GM12891 (cell line): Measurements from ENCODE around the gene RAP1B.

Experiments used
- PAX5 ChIP-seq: IDR thresholded peaks from 2 replicates; pipeline ENCODE4 v1.6.1; 2011; ENCODE audit warnings: low read length, moderate library complexity, mild to moderate bottlenecking; ENCODE audit not compliant: insufficient read depth, severe bottlenecking
- POLR2A ChIP-seq: IDR thresholded peaks from 2 replicates; pipeline ENCODE4 v1.6.1; 2011; ENCODE audit warnings: low read depth, low read length, control low read depth
- POLR2AphosphoS5 ChIP-seq: IDR thresholded peaks from 2 replicates; pipeline ENCODE4 v1.6.1; 2011; ENCODE audit warnings: low read depth, low read length, control low read depth
- POU2F2 ChIP-seq: IDR thresholded peaks from 2 replicates; pipeline ENCODE4 v1.6.1; 2011; ENCODE audit warnings: low read depth, mild to moderate bottlenecking, control low read depth, low read length, moderate library complexity
- SPI1 ChIP-seq: IDR thresholded peaks from 2 replicates; pipeline ENCODE4 v1.6.1; 2011; ENCODE audit warnings: low read depth, low read length, control low read depth
- TAF1 ChIP-seq: IDR thresholded peaks from 2 replicates; pipeline ENCODE4 v1.6.1; 2011; ENCODE audit warnings: low read depth, low read length, control low read depth

DNA sequence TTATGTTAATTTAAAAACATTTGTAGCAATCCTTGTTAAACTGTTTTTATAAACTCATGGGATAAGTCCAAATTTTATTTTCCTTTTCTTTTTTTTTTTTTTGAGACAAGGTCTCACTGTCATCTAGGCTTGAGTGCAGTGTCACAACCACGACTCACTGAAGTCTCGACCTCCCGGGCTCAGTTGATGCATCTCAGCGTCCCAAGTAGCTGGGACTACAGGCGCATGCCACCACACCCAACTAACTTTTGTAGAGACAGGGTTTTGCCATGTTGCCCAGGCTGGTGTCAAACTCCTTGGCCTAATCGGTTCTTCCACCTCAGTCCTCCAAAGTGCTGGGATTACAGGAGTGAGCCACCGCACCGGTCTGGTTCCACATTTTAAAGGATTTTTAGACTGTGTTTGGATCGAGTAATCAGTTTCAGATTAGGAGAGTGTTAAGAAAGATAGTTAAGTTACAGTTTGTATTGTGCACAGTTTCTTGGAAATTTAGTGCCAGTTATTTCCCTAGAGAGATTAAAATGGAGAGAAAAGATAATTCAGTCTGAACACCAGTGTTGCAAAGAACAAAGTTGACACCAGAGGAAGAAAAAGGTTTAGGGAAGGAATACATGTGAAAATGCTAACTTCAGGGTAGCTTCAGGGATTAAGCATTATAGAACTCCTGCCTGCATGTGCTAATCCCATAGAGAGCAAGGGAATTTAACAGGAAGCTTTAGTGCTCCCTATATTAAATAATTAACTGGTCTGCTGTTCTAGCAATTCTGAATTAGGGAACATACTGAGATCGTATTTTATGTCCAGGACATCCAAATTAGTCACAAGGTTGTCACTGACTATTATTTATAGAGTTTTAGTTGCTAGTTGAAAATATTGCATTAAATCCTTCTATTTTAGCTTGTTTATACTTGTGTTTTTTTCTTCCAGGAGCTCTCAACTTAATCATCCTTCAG is 10.1 kb downstream of the RAP1B start:
- TF ChIP-seq POLR2A = no peak
- TF ChIP-seq POLR2AphosphoS5 = no peak
- TF ChIP-seq TAF1 = no peak
- no peak for TF ChIP-seq PAX5
- TF ChIP-seq POU2F2 = no peak
- TF ChIP-seq SPI1 = no peak
